ENCODE data around the gene SSR1. TPM values are rescaled to one million over a fixed set of nuclear protein-coding genes. Genes with fewer than 3 reads are reported as not detected.
"Not testable (repeated sequence)": the region's sequence is repeated elsewhere in the genome, so short reads cannot be mapped to it uniquely, and the experiment has no call there.

The SSR1 gene
- polyA plus RNA-seq, 4 donors = 125 to 146 (median 143) TPM

DNA sequence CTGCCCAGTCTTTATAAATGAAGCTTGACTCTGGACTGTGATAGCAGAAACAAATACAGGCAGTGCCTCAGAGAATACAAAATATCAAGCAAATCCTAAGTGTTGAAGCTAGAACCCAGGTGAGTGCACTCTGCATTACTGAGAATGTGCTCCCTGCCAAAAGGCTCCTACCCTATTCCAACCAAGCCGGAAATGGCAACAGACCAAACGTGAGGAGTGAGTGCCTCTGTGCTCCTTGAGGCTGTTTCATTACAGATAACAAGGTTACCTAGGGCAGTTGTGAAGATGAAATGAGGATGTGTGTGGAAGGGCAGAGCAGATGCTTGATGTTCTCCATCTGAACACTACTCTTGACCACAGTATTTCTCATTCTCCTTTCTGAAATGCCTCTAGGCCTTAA lies 29.3 kb downstream of the SSR1 start:
- DNase-seq (ENCODE audit: low read depth in 4 of 4, low spot score in 3 of 4) = no peak

DNA sequence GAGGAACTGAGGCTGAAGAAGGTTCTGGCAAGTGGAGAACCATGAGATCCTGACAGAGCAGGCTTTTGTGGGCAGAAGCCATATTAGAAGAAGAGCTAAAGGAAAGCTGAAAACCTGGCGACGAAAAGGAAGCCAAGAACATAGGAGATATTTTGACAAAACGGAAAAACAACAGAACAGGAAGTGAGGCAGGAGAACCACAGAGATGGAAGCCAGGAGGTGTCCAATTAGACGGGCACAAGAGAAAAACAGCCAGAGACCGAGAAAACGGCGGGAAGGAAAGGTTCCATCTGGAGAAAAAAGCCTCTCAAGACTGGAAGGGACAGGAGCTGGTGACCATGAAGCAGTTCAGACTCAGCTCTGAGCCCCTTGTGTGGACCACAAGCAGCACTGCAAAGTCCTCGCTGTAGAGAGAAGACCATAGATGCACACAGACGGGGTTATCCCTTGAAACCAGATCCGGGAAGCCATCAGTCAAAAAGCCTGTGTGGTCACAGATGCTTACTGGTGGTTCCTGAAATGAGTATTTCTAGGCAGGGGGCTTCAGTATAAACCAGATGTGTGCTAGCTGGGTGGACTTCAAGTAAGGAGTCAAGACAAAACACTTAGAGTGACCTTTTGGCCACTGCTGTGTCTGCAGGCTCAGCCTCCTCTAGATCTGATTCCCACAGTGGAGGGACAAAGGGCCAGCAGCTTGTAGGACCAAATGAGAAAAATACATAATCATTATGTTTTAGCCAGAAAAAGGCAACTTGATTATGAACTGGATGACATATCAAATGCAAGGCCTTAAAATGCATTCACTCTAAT lies 30.7 kb downstream of the SSR1 start:
- no peak for DNase-seq (ENCODE audit: low read depth in 4 of 4, low spot score in 3 of 4)

DNA sequence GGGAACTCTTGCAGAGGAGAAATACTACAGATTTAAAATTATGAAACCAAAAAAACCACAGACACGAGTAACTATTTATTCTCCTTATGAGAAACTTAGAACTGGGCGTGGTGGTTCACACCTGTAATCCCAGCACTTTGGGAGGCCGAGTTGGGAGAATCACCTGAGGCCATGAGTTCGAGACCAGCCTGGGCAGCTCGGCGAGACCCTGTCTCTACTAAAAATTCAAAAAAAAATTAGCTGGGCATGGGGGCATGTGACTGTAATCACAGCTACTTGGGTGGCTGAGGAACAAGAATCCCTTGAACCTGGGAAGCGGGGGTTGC lies 36.8 kb downstream of the SSR1 start:
- DNase-seq (ENCODE audit: low read depth in 4 of 4, low spot score in 3 of 4) = no peak

DNA sequence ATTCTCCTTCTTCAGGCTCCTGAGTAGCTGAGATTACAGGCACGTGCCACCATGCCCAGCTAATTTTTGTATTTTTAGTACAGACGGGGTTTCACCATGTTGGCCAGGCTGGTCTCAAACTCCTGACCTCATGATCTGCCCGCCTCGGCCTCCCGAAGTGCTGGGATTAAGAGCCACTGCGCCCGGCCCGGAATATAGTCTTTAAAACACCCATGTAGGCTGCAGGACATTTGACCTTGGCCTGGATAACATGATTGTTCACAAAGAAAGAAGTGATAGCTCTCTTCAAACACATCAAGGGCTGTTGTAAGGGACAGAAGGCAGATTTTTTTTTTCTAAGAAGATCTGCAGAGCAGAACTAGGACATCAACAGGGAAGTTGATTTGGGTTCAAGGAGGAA lies 38.5 kb downstream of the SSR1 start:
- DNase-seq (ENCODE audit: low read depth in 4 of 4, low spot score in 3 of 4) = not testable (repeated sequence)

DNA sequence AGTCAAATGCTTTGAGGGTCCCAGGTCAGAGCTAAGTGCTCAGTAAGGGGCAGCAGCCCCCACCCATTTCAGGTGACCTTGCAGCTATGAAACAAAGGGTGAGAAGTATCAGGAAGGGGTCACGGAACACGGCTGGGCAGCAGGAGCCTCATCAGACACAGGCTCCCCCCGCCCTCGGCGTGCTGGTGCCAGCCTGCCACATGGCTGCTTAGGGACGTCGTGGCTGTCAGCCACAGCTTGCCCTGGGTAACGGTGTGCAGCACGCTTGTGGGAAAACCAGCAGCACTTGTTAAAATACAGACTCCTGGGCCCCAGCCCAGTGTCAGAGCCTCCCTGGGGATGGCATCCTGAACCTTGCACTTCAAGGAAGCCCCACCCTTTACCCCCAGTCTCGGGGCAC lies 39.3 kb downstream of the SSR1 start:
- no peak for DNase-seq (ENCODE audit: low read depth in 4 of 4, low spot score in 3 of 4)

DNA sequence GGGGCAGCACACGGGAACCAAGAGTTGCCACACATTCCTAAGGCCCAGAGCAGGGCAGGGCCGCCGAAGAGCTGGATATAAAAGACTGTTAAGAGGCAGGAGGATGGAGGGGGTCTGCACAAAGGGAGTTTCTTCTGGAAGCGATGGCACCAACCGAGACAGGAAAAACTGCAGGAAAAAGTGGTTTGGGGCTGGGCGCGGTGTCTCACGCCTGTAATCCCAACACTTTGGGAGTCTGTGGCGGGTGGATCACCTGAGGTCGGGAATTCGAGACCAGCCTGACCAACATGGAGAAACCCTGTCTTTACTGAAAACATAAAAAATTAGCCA lies 41.8 kb downstream of the SSR1 start:
- no peak for DNase-seq (ENCODE audit: low read depth in 4 of 4, low spot score in 3 of 4)

- DNase-seq (ENCODE audit: low read depth in 4 of 4, low spot score in 3 of 4) = no peak
Measured at GRCh38 chr6:7270320-7271204, 42.4 kb downstream of the SSR1 start.

DNA sequence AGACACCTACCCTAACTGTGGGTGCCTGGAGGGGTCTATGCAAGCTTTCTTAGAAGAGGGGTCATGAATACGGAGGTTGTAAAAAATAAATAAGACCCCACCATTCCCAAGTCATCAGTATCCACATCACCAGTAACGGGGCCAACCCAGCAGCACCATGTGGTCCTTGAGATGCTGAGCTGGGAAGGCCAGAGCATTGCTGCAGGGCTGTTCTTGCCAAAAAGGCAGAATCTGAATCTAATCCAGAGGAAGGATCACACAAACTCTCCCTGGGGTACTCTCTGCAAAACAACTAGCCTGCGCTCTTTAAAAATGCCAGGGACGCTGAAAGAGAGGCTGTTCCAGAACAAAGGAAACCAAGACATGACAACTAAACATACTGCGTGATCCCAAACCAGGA lies 43.2 kb downstream of the SSR1 start:
- DNase-seq (ENCODE audit: low read depth in 4 of 4, low spot score in 3 of 4) = no peak

GRCh38 chr6:7268816-7269555 lies 44.0 kb downstream of the SSR1 start:
- no peak for DNase-seq (ENCODE audit: low read depth in 4 of 4, low spot score in 3 of 4)

DNA sequence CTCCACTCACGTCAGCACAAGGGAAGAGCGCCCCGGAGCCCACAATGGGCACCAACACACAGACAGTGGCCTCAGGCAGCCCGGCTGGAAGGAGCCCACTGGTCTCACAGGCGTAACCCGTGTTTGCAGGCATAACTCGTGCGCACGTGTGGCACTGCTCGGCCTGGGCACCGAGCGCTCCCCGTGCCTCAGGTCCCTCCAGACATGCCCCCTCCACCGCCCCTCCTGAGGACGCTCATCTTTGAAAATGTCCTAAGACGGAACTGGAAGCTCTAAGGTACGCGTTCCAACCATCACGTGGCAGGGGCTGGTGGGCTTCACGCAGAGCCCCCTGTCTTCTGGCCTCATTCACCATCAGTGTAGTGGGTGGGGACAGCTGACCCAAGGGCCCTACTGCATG lies 44.6 kb downstream of the SSR1 start:
- DNase-seq (ENCODE audit: low read depth in 4 of 4, low spot score in 3 of 4) = no peak

- DNase-seq (ENCODE audit: low read depth in 4 of 4, low spot score in 3 of 4) = no peak
Measured at GRCh38 chr6:7267466-7268091, 45.4 kb downstream of the SSR1 start.

- DNase-seq (ENCODE audit: low read depth in 4 of 4, low spot score in 3 of 4) = no peak
Measured at GRCh38 chr6:7267071-7267465, 45.9 kb downstream of the SSR1 start.

GRCh38 chr6:7265385-7265726 lies 47.6 kb downstream of the SSR1 start:
- DNase-seq (ENCODE audit: low read depth in 4 of 4, low spot score in 3 of 4) = not testable (repeated sequence)

DNA sequence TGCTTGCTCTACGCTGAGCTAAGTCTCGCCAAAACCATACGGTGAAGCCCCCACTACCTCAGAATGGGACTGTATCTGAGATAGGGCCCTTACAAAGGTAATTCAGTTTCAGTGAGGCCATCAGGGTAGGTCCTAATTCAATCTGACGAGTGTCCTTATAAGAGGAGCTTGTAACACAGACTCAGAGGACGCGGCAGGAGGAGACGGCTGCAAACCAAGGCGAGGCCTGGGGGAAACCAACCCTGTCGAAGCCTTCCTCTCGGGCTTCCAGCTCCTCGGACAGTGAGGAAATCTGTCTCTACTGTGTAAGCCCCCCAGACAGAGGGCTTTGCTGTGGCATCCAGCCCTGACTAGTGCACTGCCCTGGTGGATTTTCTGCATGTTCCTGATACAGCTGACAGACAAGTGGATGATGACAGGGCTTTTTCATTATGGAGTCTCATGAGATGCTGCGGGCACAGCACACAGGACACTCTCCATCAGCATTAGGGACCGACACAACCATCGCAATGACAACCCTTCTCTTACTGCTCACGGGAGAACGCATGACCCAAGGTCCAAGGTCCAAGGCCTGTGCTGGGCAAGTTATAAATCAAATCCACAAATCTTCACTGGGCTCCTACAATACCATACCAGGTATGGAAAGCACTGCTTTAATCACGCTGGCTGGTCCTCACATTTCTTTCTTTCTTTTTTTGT lies 48.2 kb downstream of the SSR1 start:
- DNase-seq (ENCODE audit: low read depth in 4 of 4, low spot score in 3 of 4) = no peak

DNA sequence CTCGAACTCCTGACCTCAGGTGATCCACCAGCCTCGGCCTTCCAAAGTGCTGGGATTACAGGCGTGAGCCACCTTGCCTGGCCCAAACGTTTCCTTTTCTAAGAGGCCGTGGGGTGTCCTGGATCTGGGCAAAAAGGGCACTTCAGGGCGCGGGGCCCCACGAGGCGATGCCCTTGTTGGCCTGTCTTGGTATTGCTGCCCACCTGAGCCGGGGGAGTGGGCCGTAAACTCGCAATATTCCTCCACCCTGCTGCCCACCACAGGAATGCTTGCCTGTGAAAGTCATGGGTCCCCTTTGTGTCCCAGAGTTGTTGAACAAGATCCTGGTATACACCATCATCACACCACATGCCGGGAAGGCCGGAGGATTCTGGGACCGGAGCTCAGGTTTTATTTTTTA lies 49.0 kb downstream of the SSR1 start:
- DNase-seq (ENCODE audit: low read depth in 4 of 4, low spot score in 3 of 4) = no peak

DNA sequence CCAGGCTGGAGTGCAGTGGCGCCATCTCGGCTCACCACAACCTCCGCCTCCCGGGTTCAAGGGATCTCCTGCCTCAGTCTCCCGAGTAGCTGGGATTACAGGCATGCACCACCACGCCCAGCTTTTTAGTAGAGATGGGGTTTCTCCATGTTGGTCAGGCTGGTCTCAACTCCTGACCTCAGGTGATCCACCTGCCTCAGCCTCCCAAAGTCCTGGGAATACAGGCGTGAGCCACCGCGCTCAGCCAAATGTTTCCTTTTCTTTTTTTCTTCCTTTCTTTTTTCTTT lies 49.5 kb downstream of the SSR1 start:
- not testable (repeated sequence) for DNase-seq (ENCODE audit: low read depth in 4 of 4, low spot score in 3 of 4)

DNA sequence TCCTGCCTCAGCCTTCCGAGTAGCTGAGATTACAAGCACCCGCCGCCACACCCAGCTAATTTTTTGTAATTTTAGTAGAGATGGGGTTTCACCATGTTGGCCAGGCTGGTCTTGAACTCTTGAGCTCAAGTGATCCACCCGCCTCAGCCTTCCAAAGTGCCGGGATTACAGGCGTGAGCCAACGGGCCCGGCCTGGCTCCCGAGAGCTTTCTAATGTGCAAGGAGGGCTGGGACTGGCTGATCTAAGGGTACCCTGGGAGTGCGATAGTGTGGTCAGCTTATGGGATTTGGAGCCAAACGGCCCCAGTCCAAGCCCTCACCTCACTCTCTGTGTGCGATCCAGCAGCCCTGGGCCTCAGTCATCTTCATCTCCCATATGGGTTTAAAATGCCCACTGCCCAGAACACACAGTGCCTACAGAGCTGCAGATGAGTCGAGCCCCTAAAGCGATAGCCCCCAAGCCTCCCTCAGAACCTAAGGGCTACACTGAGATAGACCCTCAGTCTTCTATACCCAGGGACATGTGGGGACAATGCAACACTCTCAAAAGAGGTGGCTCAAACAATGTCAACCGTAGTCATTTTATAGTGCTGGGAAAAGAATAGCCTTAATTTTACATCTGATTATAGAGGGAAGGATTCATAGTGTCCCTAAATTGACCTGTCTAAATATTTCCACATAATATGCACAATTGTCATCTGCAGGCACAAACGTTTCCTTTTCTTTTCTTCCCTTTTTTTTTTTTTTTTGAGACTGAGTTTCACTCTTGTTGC lies 50.1 kb downstream of the SSR1 start:
- no peak for DNase-seq (ENCODE audit: low read depth in 4 of 4, low spot score in 3 of 4)

DNA sequence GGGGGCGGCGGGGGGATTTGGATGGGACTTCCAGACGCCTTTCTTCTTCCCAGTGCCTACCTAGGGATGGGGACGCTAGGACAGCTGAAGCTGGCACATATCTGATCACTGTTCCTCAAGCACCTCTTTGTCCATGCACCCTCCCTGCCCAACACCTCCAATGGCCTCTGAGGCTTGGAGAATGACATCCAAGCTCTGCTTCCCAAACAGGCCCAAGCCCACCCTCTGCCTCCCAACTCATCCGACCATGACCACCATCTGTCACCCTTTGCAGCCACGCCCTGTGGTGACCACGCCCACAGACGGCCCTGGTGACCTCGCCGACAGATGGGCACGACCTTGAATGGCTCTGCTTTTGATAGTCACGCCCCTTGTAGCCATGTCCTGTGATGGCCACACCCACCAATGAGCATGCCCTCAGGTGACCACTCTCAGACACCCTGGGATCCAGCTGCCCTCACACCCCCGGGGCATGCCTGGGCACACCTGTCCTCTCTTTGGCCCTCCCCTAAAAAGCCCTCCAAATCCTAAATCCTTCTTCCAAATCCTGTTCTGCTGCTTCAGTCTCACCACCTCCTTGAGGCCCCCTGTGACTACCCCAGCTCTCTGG lies 51.0 kb downstream of the SSR1 start:
- no peak for DNase-seq (ENCODE audit: low read depth in 4 of 4, low spot score in 3 of 4)

DNA sequence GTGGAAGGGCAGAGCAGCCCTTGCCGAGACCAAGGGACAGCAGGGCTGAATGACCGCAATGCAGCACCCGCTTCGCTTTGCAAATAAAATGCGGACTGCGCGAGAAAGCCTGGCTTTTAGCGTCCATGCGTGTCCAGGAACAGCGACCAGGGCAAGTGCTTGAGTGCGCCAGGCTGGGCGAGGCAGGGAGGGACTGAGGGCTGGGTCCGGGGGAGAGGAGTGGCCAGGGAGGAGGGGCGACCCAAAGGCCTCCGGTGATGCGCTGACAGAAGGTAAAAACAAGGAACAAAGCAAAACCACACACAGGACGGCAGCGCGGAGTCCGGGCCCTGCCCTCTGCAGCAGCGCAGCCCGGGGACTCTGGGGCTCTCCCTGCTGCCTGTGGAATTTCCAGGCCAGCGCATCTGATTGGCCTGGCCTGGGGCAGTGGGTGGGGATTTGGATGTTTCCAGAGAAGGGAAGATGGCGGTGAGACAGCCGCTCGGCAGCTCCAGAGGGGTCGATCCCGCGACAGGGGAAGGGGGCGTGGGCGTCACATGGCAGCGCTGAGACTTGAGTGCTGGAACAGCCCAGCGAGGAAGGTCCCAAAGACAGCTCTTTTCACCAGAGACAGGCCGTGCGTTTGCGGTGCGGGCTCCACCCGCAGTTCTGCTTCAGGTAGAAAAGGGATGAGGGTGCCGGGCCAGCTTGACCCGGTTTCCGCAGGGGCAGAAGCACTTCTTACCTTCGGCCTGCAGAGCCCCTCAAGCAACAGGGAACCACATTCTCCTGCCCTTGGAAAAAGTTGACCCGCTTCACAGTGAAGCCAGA lies 51.8 kb downstream of the SSR1 start:
- peak; percentile 76 to 81 (median 78) for DNase-seq (ENCODE audit: low read depth in 4 of 4, low spot score in 3 of 4)

All from right renal pelvis (tissue), 4 donors.